Prostate gland (tissue), 2 donors: Measurements from ENCODE around the gene HOXB7.

Experiments
- CTCF ChIP-seq, 4 experiments: fragments of 200-600 bp in 2 of 4; fragments of 450-650 bp in 2 of 4; sonication (generic) in 2 of 4; IDR thresholded peaks; 1 replicate in 3 of 4; 2 replicates in 1 of 4; pipeline ENCODE4 v1.5.1; 2016 to 2019; ENCODE audit warnings: antibody characterized with exemption in 4 of 4, mild to moderate bottlenecking in 2 of 4, moderate library complexity in 2 of 4
- POLR2A ChIP-seq: fragments of 450-650 bp; IDR thresholded peaks from one replicate; pipeline ENCODE4 v1.6.1; 2016; ENCODE audit warnings: antibody characterized with exemption, mild to moderate bottlenecking
- POLR2AphosphoS5 ChIP-seq: sonication (generic); formaldehyde crosslinking; IDR thresholded peaks from one replicate; pipeline ENCODE4 v1.6.1; 2017; ENCODE audit warnings: antibody characterized with exemption

GRCh38 chr17:48620461-48621139 lies 9.8 kb upstream of the HOXB7 start:
- TF ChIP-seq CTCF (IDR thresholded peaks at IDR 0.05) (no peak), POLR2AphosphoS5 (no peak), POLR2A (no peak)
